HCT116 (cell line): ENCODE measurements around the gene RAB3GAP2. TPM values are rescaled to one million over a fixed set of nuclear protein-coding genes. Genes with fewer than 3 reads are reported as not detected.

Experiments
- ATAC-seq: fragments of 200-7000 bp; cut with Tn5 transposase; 2 replicates; pipeline ENCODE4 v1.9.1; 2020; ENCODE audit warnings: mild to moderate bottlenecking, moderate library complexity
- BruUV-seq: library from RNA; stranded (reverse); fragments of 400-500 nt; replicated peaks from 2 replicates; lab custom pipeline; 2021; lab: Mats Ljungman, UMichigan
- CTCF ChIA-PET: fragments of 300-600 bp; sonication (Branson Sonifier 250); formaldehyde crosslinking; loops from one replicate; lab custom pipeline; 2021; ENCODE audit warnings: antibody characterized with exemption; lab: Charles Lee
- POLR2A ChIA-PET: fragments of 300-600, 350-600 bp; sonication (Branson Sonifier 250); formaldehyde crosslinking; loops from one replicate; lab custom pipeline; 2021; ENCODE audit warnings: antibody characterized with exemption; lab: Charles Lee
- RAD21 ChIA-PET, 2 experiments: fragments of 300-600 bp; sonication (Branson Sonifier 250); formaldehyde crosslinking; loops; one replicate each; lab custom pipeline; 2023; ENCODE audit warnings: low total read pairs in 2 of 2; ENCODE audit not compliant: uncharacterized antibody in 2 of 2, unreplicated experiment in 2 of 2, low non-redundant PET in 1 of 2; lab: Charles Lee
- DNase-seq: peaks from one replicate; pipeline ENCODE4 v3.0.0-alpha.2; 2010; ENCODE audit warnings: low read depth, low spot score
- H2AFZ ChIP-seq: fragments of 200-600 bp; shearing (Covaris generic), sonication (generic); 2 replicates; pipeline ENCODE4 v1.6.1; 2017; ENCODE audit warnings: low read depth, mixed run types, mixed read lengths, antibody characterized with exemption, low read length; ENCODE audit not compliant: poor library complexity, severe bottlenecking
- H3K27ac ChIP-seq: 2 replicates; pipeline ENCODE4 v1.5.1; 2012; ENCODE audit warnings: low read depth, low read length
- H3K27me3 ChIP-seq: fragments of 200-600 bp; sonication (generic); 2 replicates; pipeline ENCODE4 v1.6.1; 2016; ENCODE audit warnings: mixed run types, low read length, mixed read lengths; ENCODE audit not compliant: insufficient read depth
- H3K36me3 ChIP-seq, 2 experiments: fragments of 200-500 bp in 1 of 2; fragments of 200-600 bp in 1 of 2; sonication (Bioruptor generic) in 1 of 2; sonication (generic) in 1 of 2; 2 replicates each; pipeline versions ENCODE4 v1.5.1 to v1.6.1; 2014 to 2016; ENCODE audit warnings: low read length in 2 of 2, inconsistent platforms in 1 of 2, mixed read lengths in 1 of 2, mixed run types in 1 of 2; ENCODE audit not compliant: insufficient read depth in 2 of 2, control insufficient read depth in 1 of 2
- H3K4me1 ChIP-seq, 2 experiments: fragments of 200-600 bp in 1 of 2; sonication (generic) in 1 of 2; 2 replicates each; pipeline versions ENCODE4 v1.5.1 to v1.6.1; 2012 to 2017; ENCODE audit warnings: low read length in 2 of 2, inconsistent platforms in 1 of 2, mild to moderate bottlenecking in 1 of 2, mixed read lengths in 1 of 2, mixed run types in 1 of 2, moderate library complexity in 1 of 2; ENCODE audit not compliant: insufficient read depth in 2 of 2, control insufficient read depth in 1 of 2
- H3K4me2 ChIP-seq: fragments of 200-600 bp; sonication (generic); 2 replicates; pipeline ENCODE4 v1.6.1; 2017; ENCODE audit warnings: mixed run types, low read length, mixed read lengths
- H3K4me3 ChIP-seq, 2 experiments: fragments of 200-600 bp in 1 of 2; sonication (generic) in 1 of 2; replicated peaks in 1 of 2; 2 replicates each; pipeline ENCODE4 v1.5.1; 2011 to 2016; ENCODE audit warnings: low read length in 2 of 2, control low read depth in 1 of 2, low read depth in 1 of 2, mild to moderate bottlenecking in 1 of 2, mixed read lengths in 1 of 2, mixed run types in 1 of 2
- H3K79me2 ChIP-seq: fragments of 200-600 bp; sonication (generic); 2 replicates; pipeline ENCODE4 v1.6.1; 2017; ENCODE audit warnings: mild to moderate bottlenecking, mixed run types, low read length, moderate library complexity, mixed read lengths; ENCODE audit not compliant: insufficient read depth
- H3K9ac ChIP-seq: fragments of 200-600 bp; sonication (generic); 2 replicates; pipeline ENCODE4 v1.6.1; 2016; ENCODE audit warnings: low read length, mixed read lengths
- H3K9me2 ChIP-seq: fragments of 200-600 bp; sonication (generic), shearing (Covaris generic); 2 replicates; pipeline ENCODE4 v1.6.1; 2017; ENCODE audit warnings: mixed run types, mild to moderate bottlenecking, moderate library complexity; ENCODE audit not compliant: insufficient read depth
- H3K9me3 ChIP-seq, 2 experiments: fragments of 200-500 bp in 1 of 2; fragments of 200-600 bp in 1 of 2; sonication (Bioruptor generic) in 1 of 2; sonication (generic) in 1 of 2; 2 replicates each; pipeline ENCODE4 v1.6.1; 2014 to 2017; ENCODE audit warnings: low read length in 2 of 2, mixed read lengths in 2 of 2, inconsistent platforms in 1 of 2, low read depth in 1 of 2, mild to moderate bottlenecking in 1 of 2, mixed run types in 1 of 2, moderate library complexity in 1 of 2; ENCODE audit not compliant: control insufficient read depth in 1 of 2, insufficient read depth in 1 of 2
- H4K20me1 ChIP-seq: fragments of 200-600 bp; sonication (generic), shearing (Covaris generic); 2 replicates; pipeline ENCODE4 v1.6.1; 2017; ENCODE audit warnings: mixed run types, mild to moderate bottlenecking, moderate library complexity; ENCODE audit not compliant: insufficient read depth
- CEBPB ChIP-seq: IDR thresholded peaks from 2 replicates; pipeline ENCODE4 v1.6.1; 2012; ENCODE audit warnings: low read depth
- EGR1 ChIP-seq: IDR thresholded peaks from 2 replicates; pipeline ENCODE4 v1.6.1; 2012; ENCODE audit warnings: low read depth
- ELF1 ChIP-seq: IDR thresholded peaks from 2 replicates; pipeline ENCODE4 v1.6.1; 2012; ENCODE audit warnings: low read depth, borderline replicate concordance
- EZH2 ChIP-seq: fragments of 200-600 bp; sonication (generic); IDR thresholded peaks from 2 replicates; pipeline ENCODE4 v1.6.1; 2017; ENCODE audit warnings: antibody characterized with exemption, mixed run types
- EZH2phosphoT487 ChIP-seq: fragments of 200-600 bp; IDR thresholded peaks from 2 replicates; pipeline ENCODE4 v1.6.1; 2018; ENCODE audit warnings: antibody characterized with exemption, borderline replicate concordance
- FOSL1 ChIP-seq: IDR thresholded peaks from 2 replicates; pipeline ENCODE4 v1.6.1; 2012; ENCODE audit warnings: low read depth
- JUND ChIP-seq: IDR thresholded peaks from 2 replicates; pipeline ENCODE4 v1.6.1; 2012
- MAX ChIP-seq: IDR thresholded peaks from 2 replicates; pipeline ENCODE4 v1.6.1; 2012
- POLR2A ChIP-seq: IDR thresholded peaks from 2 replicates; pipeline ENCODE4 v1.7.0; 2011; ENCODE audit warnings: borderline replicate concordance; ENCODE audit not compliant: insufficient read depth, insufficient read length; ENCODE audit errors: extremely low read depth
- RAD21 ChIP-seq: IDR thresholded peaks from 2 replicates; pipeline ENCODE4 v1.6.1; 2012; ENCODE audit warnings: low read depth, mild to moderate bottlenecking
- SIN3A ChIP-seq: IDR thresholded peaks from 2 replicates; pipeline ENCODE4 v1.6.1; 2012; ENCODE audit warnings: low read depth
- SP1 ChIP-seq: IDR thresholded peaks from 2 replicates; pipeline ENCODE4 v1.6.1; 2012; ENCODE audit warnings: low read depth
- ZFX ChIP-seq: fragments of 450-650 bp; IDR thresholded peaks from 2 replicates; pipeline ENCODE4 v1.6.1; 2017
- ZNF274 ChIP-seq: fragments of 200-500 bp; sonication (Bioruptor generic); IDR thresholded peaks from 2 replicates; pipeline ENCODE4 v1.6.1; 2014; ENCODE audit warnings: mild to moderate bottlenecking, low read depth, low read length, inconsistent platforms
- intact Hi-C: fragments of 100-400 bp; cut with micrococcal nuclease; formaldehyde crosslinking; loops from 2 replicates; pipeline ENCODE4 v1.10.0; 2022
- total RNA-seq: library from RNA; stranded (reverse); gene quantifications from one replicate; pipeline ENCODE4 v1.2.1, GENCODE V29; 2021; ENCODE audit not compliant: unreplicated experiment
- TF ChIP-seq, protein P1 (sequence below), 3 experiments: fragments of 200-600 bp in 1 of 3; sonication (generic) in 1 of 3; IDR thresholded peaks in 2 of 3; conservative IDR thresholded peaks in 1 of 3; 2 replicates each; pipeline ENCODE4 v1.5.1; 2012 to 2017; ENCODE audit warnings: low read depth in 2 of 3, low read length in 2 of 3, antibody characterized with exemption in 1 of 3, borderline replicate concordance in 1 of 3, control low read depth in 1 of 3, mild to moderate bottlenecking in 1 of 3, mixed read lengths in 1 of 3, mixed run types in 1 of 3, moderate library complexity in 1 of 3; ENCODE audit not compliant: insufficient read depth in 1 of 3
- TF ChIP-seq, protein P2 (sequence below): IDR thresholded peaks from 2 replicates; pipeline ENCODE4 v1.6.1; 2011; ENCODE audit warnings: mild to moderate bottlenecking, low read length, moderate library complexity; ENCODE audit not compliant: insufficient replicate concordance; ENCODE audit errors: extremely low read depth

Gene RAB3GAP2
- total RNA-seq, 1 experiment from 2014 or later = 32.5 TPM

DNA sequence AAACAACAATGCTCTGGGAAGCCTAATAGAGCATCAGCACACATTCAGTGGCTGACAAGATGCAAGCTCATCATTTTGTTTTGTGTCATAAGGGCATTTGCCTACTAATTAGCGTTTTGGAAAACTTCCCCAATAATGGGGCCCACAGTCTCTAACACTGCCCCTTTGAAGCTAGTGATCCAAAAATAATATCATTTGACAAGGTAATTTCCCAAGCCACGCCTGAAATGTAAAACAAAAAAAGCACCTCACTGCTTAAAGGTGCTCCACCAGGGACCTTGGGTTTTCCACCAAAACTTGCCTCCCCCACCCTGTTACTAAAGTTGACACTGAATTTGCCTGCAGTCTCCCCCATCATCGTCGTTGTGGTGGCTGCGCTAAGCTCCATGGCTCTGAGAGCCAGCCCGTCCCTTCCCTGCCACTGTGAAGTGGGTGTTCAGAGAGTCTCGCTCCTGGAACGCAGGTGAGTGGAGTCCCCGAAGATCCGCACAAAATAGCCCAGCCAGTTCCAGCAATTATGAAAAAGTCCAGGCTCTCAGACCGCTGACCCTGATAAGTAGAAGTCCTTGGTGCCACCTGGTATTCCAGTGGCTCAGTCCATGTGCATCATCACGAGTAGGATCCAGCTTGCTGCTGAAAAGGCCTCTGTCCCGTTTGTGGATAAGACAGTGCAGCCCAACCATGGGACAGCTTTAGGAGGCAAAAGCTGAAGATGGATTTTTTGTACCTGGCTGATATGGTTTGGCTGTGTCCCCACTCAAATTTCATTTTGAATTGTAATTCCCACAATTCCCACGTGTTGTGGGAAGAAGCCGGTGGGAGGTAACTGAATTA, 52.2 kb downstream of the RAB3GAP2 start:
- no peaks in the 10 kb centered on the region for H3K27me3 ChIP-seq
- no peak for ATAC-seq
- CTCF ChIA-PET = interaction anchor here (1.5 to 3.6 kb wide), 4 partner anchors 9 to 556 kb away, joined by 4 to 19 read pairs (median 9); no protein-coding TSS in a partner anchor

More for the DNA sequence above, 52.2 kb downstream of the RAB3GAP2 start:
- Histone ChIP-seq H3K4me1 (no peaks in the 10 kb centered on the region), H3K4me3 (no peak overlapping the region), H3K79me2 (peaks cover 48% of the 10 kb centered on the region), H3K36me3 (no peaks in the 10 kb centered on the region), H3K4me2 (no peak overlapping the region), H2AFZ (no peak overlapping the region), H3K9me3 (no peaks in the 10 kb centered on the region), H4K20me1 (peaks cover under 1% of the 10 kb centered on the region; the same call in 1 of the 2 replicates), H3K9ac (no peak overlapping the region), H3K27ac (no peak overlapping the region), H3K9me2 (no peaks in the 10 kb centered on the region)
- intact Hi-C loops = loop anchor here (2.0 kb wide), 1 partner anchor 557 kb away; no protein-coding TSS in a partner anchor
- DNase-seq = no peak
- no TSS peak for BruUV-seq
- RAD21 ChIA-PET = no interaction called here
- TF ChIP-seq MAX (no peak), ZNF274 (no peak), JUND (no peak), ZFX (no peak), SP1 (no peak), RAD21 (no peak), EZH2phosphoT487 (no peak), FOSL1 (no peak), SIN3A (no peak), EZH2 (no peak), EGR1 (no peak), POLR2A (no peak), ELF1 (no peak), CEBPB (no peak)
- TF ChIP-seq, protein P1, sequence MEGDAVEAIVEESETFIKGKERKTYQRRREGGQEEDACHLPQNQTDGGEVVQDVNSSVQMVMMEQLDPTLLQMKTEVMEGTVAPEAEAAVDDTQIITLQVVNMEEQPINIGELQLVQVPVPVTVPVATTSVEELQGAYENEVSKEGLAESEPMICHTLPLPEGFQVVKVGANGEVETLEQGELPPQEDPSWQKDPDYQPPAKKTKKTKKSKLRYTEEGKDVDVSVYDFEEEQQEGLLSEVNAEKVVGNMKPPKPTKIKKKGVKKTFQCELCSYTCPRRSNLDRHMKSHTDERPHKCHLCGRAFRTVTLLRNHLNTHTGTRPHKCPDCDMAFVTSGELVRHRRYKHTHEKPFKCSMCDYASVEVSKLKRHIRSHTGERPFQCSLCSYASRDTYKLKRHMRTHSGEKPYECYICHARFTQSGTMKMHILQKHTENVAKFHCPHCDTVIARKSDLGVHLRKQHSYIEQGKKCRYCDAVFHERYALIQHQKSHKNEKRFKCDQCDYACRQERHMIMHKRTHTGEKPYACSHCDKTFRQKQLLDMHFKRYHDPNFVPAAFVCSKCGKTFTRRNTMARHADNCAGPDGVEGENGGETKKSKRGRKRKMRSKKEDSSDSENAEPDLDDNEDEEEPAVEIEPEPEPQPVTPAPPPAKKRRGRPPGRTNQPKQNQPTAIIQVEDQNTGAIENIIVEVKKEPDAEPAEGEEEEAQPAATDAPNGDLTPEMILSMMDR (IDR thresholded peaks at IDR 0.05 in 2 of 3, conservative IDR thresholded peaks at IDR 0.05 in 1 of 3; ENCODE audit: borderline replicate concordance in 1 of 3, insufficient read depth in 1 of 3, low read depth in 2 of 3, low read length in 2 of 3) = no peak
- TF ChIP-seq, protein P2, sequence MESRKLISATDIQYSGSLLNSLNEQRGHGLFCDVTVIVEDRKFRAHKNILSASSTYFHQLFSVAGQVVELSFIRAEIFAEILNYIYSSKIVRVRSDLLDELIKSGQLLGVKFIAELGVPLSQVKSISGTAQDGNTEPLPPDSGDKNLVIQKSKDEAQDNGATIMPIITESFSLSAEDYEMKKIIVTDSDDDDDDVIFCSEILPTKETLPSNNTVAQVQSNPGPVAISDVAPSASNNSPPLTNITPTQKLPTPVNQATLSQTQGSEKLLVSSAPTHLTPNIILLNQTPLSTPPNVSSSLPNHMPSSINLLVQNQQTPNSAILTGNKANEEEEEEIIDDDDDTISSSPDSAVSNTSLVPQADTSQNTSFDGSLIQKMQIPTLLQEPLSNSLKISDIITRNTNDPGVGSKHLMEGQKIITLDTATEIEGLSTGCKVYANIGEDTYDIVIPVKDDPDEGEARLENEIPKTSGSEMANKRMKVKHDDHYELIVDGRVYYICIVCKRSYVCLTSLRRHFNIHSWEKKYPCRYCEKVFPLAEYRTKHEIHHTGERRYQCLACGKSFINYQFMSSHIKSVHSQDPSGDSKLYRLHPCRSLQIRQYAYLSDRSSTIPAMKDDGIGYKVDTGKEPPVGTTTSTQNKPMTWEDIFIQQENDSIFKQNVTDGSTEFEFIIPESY = no peak
- POLR2A ChIA-PET = no interaction called here
